GM12878 (cell line): ENCODE data around the gene HSD3B2. TPM values are rescaled to one million over a fixed set of nuclear protein-coding genes. Genes with fewer than 3 reads are reported as not detected.

ENCODE experiments used
- CHD2 ChIP-seq: IDR thresholded peaks from 2 replicates; pipeline ENCODE4 v1.6.1; 2011; ENCODE audit warnings: low read depth, low read length, improper control_type of control experiment, borderline replicate concordance
- CREM ChIP-seq: IDR thresholded peaks from 2 replicates; pipeline ENCODE4 v1.6.1; 2014; ENCODE audit warnings: antibody characterized with exemption, low read depth
- HDAC6 ChIP-seq: fragments of 200-600 bp; sonication (generic); IDR thresholded peaks from one replicate; pipeline ENCODE4 v1.8.0; 2017; ENCODE audit warnings: antibody characterized with exemption; ENCODE audit not compliant: unreplicated experiment
- NFYB ChIP-seq: IDR thresholded peaks from 2 replicates; pipeline ENCODE4 v1.6.1; 2011; ENCODE audit warnings: low read depth, mild to moderate bottlenecking, low read length, improper control_type of control experiment, moderate library complexity; ENCODE audit not compliant: insufficient read depth
- RCOR1 ChIP-seq: conservative IDR thresholded peaks from 2 replicates; pipeline ENCODE4 v1.6.1; 2012; ENCODE audit warnings: low read depth, low read length, improper control_type of control experiment
- STAT3 ChIP-seq: IDR thresholded peaks from 2 replicates; pipeline ENCODE4 v1.6.1; 2011; ENCODE audit warnings: low read depth, low read length, improper control_type of control experiment
- TAF1 ChIP-seq: IDR thresholded peaks from 2 replicates; pipeline ENCODE4 v1.6.1; 2011; ENCODE audit warnings: mild to moderate bottlenecking, low read depth, low read length, borderline replicate concordance
- ZBED1 ChIP-seq: IDR thresholded peaks from 2 replicates; pipeline ENCODE4 v1.6.1; 2016; ENCODE audit warnings: borderline replicate concordance
- ZZZ3 ChIP-seq: IDR thresholded peaks from 2 replicates; pipeline ENCODE4 v1.6.1; 2011; ENCODE audit warnings: low read depth; ENCODE audit not compliant: control insufficient read depth, insufficient read length
- polyA plus RNA-seq, 11 experiments: library from polyadenylated mRNA; depleted of rRNA in 4 of 11; unstranded in 6 of 11; stranded (reverse) in 5 of 11; fragments of >200 nt; fragmentation: Nextera tagmentation in 4 of 11; fragmentation: Illumina TruSeq in 1 of 11; extraction: Ambion mirVana in 4 of 11; extraction: Trizol in 1 of 11; gene quantifications; 1 replicate in 1 of 11; 2 replicates in 10 of 11; pipeline versions ENCODE4 v1.2.1 to v1.2.3, GENCODE V29; 2011 to 2016; ENCODE audit warnings: inconsistent platforms in 2 of 11, missing spikeins in 2 of 11, low read depth in 1 of 11
- total RNA-seq, 4 experiments: library from RNA; depleted of rRNA in 3 of 4; stranded (reverse); fragments of >200 nt in 3 of 4; fragmentation: Illumina TruSeq in 1 of 4; extraction: Trizol in 1 of 4; gene quantifications; 2 replicates each; pipeline versions ENCODE4 v1.2.1 to v1.2.3, GENCODE V29; 2013 to 2021
- TF ChIP-seq, protein P1 (sequence below): IDR thresholded peaks from 2 replicates; pipeline ENCODE4 v1.6.1; 2012; ENCODE audit warnings: improper control_type of control experiment, low read depth, low read length; ENCODE audit not compliant: insufficient replicate concordance
- TF ChIP-seq, protein P2 (sequence below), 3 experiments: IDR thresholded peaks in 2 of 3; conservative IDR thresholded peaks in 1 of 3; 2 replicates each; pipeline ENCODE4 v1.5.1; 2011; ENCODE audit warnings: low read depth in 3 of 3, low read length in 3 of 3, mild to moderate bottlenecking in 3 of 3, control low read depth in 2 of 3, moderate library complexity in 2 of 3, inconsistent platforms in 1 of 3, mixed read lengths in 1 of 3; ENCODE audit not compliant: control insufficient read depth in 2 of 3, insufficient read depth in 1 of 3; ENCODE audit errors: extremely low read depth in 1 of 3

HSD3B2 gene
- total and polyA plus RNA-seq, 10 of the 15 experiments (the other 5 are each of a cell fraction or from before 2014, with no cell fraction given): 0.56 TPM; not detected in 9

DNA sequence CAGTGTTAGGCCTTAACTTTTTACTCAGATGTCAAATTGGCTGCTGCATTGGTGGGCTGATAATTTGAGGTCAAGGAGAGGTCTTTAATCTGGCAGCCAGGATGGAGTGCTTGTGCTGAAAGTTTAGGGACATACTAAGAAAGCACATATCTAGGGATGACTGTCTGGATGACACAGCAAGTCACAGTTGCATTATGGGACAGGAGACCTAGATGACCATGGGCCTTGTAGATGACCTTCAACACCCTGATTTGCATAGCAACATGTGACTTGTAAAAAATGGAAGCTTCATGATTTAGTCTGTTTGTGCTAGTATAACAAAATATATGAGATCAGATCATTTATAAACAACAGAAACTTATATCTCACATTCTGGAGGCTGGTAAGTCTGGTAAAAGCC, 18.0 kb upstream of the HSD3B2 start (continued):
- TF ChIP-seq, protein P1, sequence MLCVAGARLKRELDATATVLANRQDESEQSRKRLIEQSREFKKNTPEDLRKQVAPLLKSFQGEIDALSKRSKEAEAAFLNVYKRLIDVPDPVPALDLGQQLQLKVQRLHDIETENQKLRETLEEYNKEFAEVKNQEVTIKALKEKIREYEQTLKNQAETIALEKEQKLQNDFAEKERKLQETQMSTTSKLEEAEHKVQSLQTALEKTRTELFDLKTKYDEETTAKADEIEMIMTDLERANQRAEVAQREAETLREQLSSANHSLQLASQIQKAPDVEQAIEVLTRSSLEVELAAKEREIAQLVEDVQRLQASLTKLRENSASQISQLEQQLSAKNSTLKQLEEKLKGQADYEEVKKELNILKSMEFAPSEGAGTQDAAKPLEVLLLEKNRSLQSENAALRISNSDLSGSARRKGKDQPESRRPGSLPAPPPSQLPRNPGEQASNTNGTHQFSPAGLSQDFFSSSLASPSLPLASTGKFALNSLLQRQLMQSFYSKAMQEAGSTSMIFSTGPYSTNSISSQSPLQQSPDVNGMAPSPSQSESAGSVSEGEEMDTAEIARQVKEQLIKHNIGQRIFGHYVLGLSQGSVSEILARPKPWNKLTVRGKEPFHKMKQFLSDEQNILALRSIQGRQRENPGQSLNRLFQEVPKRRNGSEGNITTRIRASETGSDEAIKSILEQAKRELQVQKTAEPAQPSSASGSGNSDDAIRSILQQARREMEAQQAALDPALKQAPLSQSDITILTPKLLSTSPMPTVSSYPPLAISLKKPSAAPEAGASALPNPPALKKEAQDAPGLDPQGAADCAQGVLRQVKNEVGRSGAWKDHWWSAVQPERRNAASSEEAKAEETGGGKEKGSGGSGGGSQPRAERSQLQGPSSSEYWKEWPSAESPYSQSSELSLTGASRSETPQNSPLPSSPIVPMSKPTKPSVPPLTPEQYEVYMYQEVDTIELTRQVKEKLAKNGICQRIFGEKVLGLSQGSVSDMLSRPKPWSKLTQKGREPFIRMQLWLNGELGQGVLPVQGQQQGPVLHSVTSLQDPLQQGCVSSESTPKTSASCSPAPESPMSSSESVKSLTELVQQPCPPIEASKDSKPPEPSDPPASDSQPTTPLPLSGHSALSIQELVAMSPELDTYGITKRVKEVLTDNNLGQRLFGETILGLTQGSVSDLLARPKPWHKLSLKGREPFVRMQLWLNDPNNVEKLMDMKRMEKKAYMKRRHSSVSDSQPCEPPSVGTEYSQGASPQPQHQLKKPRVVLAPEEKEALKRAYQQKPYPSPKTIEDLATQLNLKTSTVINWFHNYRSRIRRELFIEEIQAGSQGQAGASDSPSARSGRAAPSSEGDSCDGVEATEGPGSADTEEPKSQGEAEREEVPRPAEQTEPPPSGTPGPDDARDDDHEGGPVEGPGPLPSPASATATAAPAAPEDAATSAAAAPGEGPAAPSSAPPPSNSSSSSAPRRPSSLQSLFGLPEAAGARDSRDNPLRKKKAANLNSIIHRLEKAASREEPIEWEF: no peak
- TF ChIP-seq ZBED1 (no peak), TAF1 (no peak), RCOR1 (no peak), HDAC6 (no peak), CHD2 (no peak), ZZZ3 (no peak), NFYB (no peak), STAT3 (no peak), CREM (no peak)
- TF ChIP-seq, protein P2, sequence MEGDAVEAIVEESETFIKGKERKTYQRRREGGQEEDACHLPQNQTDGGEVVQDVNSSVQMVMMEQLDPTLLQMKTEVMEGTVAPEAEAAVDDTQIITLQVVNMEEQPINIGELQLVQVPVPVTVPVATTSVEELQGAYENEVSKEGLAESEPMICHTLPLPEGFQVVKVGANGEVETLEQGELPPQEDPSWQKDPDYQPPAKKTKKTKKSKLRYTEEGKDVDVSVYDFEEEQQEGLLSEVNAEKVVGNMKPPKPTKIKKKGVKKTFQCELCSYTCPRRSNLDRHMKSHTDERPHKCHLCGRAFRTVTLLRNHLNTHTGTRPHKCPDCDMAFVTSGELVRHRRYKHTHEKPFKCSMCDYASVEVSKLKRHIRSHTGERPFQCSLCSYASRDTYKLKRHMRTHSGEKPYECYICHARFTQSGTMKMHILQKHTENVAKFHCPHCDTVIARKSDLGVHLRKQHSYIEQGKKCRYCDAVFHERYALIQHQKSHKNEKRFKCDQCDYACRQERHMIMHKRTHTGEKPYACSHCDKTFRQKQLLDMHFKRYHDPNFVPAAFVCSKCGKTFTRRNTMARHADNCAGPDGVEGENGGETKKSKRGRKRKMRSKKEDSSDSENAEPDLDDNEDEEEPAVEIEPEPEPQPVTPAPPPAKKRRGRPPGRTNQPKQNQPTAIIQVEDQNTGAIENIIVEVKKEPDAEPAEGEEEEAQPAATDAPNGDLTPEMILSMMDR (IDR thresholded peaks at IDR 0.05 in 2 of 3, conservative IDR thresholded peaks at IDR 0.05 in 1 of 3; ENCODE audit: control insufficient read depth in 2 of 3, extremely low read depth in 1 of 3, insufficient read depth in 1 of 3, low read depth in 3 of 3, low read length in 3 of 3): no peak
